DND-41 (cell line): ENCODE results near the gene CDH23.

ENCODE experiments used
- CTCF ChIP-seq: IDR thresholded peaks from 2 replicates; pipeline ENCODE4 v1.5.1; 2012; ENCODE audit warnings: borderline replicate concordance, low read length, moderate library complexity, mild to moderate bottlenecking; ENCODE audit not compliant: poor library complexity, severe bottlenecking; ENCODE audit errors: extremely low read depth
- EZH2 ChIP-seq: IDR thresholded peaks from 3 replicates; pipeline ENCODE4 v1.6.1; 2012; ENCODE audit warnings: borderline replicate concordance, low read depth, mild to moderate bottlenecking, moderate library complexity, low read length, inconsistent platforms; ENCODE audit not compliant: severe bottlenecking

DNA sequence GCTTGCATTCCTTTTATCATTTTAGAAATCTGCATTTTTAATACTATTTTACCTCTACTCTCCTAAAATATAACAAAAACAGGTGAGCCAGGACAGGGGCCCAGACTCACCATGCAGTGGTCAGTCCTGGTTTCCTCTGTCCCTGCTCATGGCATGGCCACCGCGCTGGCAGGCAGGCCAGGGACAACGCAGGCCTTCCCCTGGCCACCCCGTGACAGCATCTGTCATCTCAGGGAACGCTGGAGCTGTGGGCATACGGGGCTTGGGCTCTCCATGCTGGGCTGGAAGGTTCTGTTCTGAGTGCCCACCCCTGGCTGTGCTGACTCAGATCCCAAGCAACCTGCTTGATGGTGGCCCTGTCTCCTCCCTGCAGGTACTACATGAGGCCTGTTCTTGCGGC, 35.1 kb upstream of the CDH23 start:
- TF ChIP-seq CTCF (no peak), EZH2 (no peak)
